HG03196 (cell line): ENCODE results near the gene CTNNA3.
"Not testable (repeated sequence)": the region's sequence is repeated elsewhere in the genome, so short reads cannot be mapped to it uniquely, and the experiment has no call there.

Source experiments
- ATAC-seq: cut with Tn5 transposase; IDR thresholded peaks from one replicate; pipeline ENCODE4 v1.9.1; 2021; ENCODE audit not compliant: unreplicated experiment

The CTNNA3 gene

GRCh38 chr10:67696029-67696428 is at the start of gene CTNNA3:
Gene CTNNA3 (minus strand): TSS chr10:67696195.
- ATAC-seq = no peak

DNA sequence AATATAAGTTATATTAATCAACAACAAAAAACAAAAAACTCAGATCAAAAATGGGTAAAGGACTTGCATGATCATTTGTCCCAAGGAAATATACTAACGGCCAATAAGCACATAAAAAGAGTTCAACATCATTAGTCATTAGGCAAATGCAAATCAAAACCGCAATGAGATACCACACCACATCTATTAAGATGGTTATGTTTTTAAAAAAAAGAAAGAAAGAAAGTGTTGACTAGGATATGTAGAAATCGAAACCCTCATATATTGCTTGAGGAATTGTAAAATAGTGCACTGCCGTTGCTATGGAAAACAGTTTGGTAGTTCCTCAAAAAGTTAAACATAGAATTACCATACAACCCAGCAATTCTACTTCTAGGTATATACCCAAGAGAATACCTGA is 39.4 kb upstream of the CTNNA3 start:
- ATAC-seq = no peak

DNA sequence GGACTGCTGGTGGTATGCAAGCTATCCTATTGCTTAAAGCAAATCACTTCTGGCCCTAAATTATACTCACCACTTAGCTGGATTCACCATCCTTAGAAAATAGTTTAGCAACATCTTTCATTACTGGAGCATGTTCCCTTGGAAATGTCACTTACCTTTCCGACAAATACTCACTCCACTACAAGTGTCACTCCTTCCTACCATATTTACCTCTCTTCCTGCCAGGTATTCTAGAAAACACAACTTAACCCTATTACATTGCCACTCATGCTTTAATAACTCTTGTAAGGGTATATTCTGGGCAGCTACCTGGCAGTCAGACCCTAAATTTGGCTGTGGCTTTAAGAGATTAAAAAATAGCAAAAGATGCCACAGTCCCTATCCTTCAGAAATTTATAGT is 37.5 kb upstream of the CTNNA3 start:
- ATAC-seq = no peak

GRCh38 chr10:67725567-67725966 is 29.6 kb upstream of the CTNNA3 start:
- ATAC-seq = no peak

- ATAC-seq = no peak
These were observed 27.6 kb upstream of the CTNNA3 start for GRCh38 chr10:67723601-67724000.

DNA sequence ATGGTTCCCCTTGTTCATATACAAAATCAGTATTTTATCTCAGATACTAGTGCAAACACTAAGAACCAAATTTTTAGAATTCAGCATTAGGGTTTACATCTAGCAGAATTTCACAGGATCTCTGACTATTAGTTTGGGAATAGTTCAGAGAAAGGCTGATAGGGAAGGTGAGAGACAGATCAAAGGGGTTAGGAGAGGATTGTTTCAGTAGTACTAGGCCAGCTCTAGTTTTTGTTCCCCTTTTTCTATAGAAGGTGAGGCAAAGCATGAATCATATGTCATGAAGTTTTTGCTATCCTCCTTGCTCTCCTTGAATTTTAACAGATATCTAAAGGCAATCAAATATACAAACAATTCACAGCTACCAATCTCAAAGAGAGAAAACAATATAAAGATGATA is 26.1 kb upstream of the CTNNA3 start:
- ATAC-seq = no peak

GRCh38 chr10:67716455-67716854 is 20.5 kb upstream of the CTNNA3 start:
- not testable (repeated sequence) for ATAC-seq

GRCh38 chr10:67705921-67706320 is 9.9 kb upstream of the CTNNA3 start:
- no peak for ATAC-seq

DNA sequence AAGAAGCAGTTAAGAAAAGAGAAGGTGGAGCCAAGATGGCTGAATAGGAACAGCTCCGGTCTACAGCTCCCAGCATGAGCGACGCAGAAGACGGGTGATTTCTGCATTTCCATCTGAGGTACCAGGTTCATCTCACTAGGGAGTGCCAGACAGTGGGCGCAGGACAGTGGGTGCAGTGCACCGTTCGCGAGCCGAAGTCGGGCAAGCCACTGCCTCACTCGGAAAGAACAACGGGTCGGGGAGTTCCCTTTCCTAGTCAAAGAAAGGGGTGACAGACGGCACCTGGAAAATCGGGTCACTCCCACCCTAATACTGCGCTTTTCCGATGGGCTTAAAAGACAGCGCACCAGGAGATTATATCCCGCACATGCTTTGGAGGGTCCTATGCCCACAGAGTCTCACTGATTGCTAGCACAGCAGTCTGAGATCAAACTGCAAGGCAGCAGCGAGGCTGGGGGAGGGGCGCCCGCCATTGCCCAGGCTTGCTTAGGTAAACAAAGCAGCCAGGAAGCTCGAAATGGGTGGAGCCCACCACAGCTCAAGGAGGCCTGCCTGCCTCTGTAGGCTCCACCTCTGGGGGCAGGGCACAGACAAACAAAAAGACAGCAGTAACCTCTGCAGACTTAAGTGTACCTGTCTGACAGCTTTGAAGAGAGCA is 3.7 kb upstream of the CTNNA3 start:
- ATAC-seq = not testable (repeated sequence)

- ATAC-seq = no peak
These were observed 2.2 kb upstream of the CTNNA3 start for GRCh38 chr10:67698164-67698563.

GRCh38 chr10:67697724-67698131 is 1.7 kb upstream of the CTNNA3 start:
- peak; percentile 74 for ATAC-seq

DNA sequence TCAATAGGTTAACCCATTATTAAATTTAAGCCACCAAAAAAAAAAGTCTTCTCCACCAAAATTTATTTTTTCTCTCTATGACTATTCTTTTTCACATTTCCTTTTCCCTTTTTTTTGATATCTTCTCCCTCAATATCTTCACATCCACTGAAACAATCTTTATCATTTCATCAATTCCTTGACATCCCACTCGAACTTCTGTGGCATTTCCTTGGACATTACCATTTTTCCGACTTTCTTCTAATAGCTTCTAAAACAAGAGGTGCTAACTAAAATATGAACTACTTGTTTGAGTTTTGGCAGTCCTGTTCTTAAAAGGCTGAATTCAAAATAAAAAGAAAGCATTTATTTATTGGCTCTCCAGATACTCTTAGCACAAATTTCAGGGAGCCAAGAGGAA is 684 bp upstream of the CTNNA3 start:
- ATAC-seq = no peak

DNA sequence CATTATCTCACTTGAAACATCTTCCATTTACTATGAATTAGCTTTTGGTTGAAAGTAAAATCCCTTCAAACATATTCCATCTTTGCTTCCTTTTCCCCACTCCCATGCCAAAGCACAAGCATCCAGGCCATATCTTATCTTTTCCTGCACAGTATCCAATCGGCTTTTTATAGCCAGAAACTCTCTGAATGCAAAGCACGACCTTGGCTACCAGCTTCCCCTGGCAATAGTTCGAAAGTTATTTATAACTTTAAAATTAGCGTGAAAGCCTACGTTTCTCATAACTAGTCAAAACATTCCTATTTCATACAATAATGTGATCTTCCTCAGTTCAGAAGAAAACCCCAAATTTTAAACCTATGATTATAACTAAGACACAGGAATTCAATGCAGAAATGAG is 440 bp downstream of the CTNNA3 start:
- no peak for ATAC-seq

GRCh38 chr10:67691861-67692260 is 4.1 kb downstream of the CTNNA3 start:
- not testable (repeated sequence) for ATAC-seq

GRCh38 chr10:67690540-67690939 is 5.5 kb downstream of the CTNNA3 start:
- ATAC-seq = not testable (repeated sequence)

DNA sequence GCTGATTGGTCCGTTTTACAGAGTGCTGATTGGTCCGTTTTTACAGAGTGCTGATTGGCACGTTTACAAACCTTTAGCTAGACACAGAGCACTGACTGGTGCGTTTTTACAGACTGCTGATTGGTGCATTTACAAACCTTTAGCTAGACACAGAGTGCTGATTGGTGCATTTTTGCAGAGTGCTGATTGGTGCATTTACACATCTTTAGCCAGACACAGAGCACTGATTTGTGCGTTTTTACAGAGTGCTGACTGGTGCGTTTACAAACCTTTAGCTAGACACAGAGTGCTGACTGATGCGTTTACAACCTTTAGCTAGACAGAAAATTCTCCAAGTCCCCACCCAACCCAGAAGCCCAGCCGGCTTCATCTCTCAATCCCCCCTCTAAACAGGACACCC is 11.9 kb downstream of the CTNNA3 start:
- not testable (repeated sequence) for ATAC-seq

DNA sequence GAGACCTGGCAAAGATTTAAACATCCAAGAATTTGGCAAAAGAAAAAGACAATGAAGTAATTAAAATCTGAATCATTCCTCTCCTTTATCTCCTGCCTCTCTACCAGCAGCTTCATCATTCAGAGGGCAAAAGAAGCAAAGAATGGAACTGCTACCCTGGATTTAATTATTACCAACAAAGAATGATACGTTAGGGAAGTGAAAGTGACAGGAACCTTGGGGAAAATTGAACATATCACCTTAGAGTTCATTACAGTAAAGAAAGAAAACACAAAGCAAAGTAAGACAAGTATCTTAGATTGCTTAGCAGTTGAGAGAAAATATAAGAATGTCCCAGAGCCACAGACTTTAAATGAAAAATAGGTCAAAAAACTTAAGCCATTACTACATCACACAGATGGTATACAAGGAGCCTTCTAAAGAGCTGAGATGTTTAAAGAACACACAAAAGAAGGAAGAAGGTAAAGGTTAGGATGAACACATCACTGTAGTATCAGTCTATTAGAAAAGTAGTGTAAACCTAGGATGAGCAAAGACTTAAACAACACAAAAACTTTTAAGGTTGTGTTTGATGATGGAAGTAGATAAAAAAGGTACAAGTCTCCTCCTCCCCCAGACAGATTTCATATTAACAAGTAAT is 17.5 kb downstream of the CTNNA3 start:
- no peak for ATAC-seq

- no peak for ATAC-seq
These were observed 19.7 kb downstream of the CTNNA3 start for GRCh38 chr10:67676208-67676825.

DNA sequence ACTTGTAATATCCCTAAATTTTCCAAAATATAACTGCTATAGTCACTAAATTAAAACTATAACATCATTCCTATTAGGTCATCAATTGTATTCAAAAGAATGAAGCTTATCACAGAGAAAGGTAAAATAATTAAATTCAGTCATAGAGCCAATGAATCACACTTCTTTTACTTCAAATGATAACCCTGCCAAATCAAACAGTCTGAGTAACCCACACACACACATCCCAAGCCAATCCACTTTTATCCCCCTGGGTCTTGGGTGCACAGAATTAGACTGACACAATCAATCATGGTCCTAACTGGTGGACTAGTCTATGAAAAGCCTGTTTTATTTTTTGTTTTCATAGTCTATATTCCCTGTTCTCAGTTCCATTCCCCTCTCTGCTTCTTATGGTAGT is 25.6 kb downstream of the CTNNA3 start:
- ATAC-seq = no peak

DNA sequence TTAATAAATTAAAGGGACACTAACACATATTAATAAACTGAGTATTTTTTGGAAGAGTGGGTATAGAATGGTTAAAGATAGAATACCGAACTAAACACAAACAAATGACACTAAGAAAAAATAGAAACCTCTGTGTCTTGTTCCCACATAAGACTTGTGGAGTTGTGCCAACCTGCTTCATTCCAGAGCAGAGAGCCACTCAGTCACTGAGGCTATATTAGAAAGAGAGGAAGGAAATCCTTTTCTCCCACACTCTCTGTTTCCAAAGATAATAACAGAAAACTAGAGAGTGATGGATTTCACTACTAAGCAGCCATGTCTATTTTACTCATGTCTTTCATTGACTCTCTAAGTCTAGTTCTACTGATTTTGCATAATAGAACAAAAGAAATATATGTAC is 26.0 kb downstream of the CTNNA3 start:
- ATAC-seq = no peak

DNA sequence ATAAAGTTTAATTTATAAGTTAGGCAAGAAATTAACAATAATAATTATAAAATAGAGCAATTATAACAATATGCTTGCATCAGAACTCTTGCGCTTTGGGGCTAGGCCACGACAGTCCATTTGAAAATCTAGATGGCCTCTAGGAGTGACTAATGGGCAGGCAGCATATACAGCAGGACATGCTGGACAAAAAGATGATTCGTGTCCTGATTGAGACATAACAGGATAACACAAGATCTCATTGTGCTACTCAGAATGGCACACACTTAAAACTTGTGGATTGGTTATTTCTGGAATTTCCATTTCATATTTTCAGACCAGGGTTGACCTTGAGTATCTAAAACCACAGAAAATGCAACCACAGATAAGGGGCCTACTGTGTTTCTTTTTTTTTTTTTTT is 27.5 kb downstream of the CTNNA3 start:
- ATAC-seq = no peak

DNA sequence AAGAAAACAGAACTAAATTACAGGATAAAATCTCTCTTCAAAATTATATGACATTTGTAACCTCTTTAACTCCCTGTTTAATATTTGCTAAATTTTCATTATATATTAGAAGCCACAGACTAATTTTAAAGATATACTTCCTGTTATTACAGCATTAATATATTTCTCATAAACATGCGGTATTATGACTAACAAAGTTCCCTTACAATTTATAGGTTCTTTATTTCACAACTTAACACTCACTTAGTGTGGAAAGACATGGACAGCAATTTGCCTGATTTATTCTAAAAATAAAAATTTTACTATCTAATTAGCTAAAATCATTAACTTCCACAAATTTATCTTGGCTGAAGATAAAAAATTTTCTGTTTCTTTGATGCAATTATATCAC is 29.0 kb downstream of the CTNNA3 start:
- no peak for ATAC-seq
